Fibroblast of upper back skin (primary cell): Measurements from ENCODE around the gene TBC1D5.

ENCODE experiments used
- DNase-seq: peaks from one replicate; pipeline ENCODE4 v3.0.0-alpha.2; 2013

The TBC1D5 gene

GRCh38 chr3:17195856-17196604 is 546.4 kb downstream of the TBC1D5 start:
- DNase-seq: peak; percentile 29

DNA sequence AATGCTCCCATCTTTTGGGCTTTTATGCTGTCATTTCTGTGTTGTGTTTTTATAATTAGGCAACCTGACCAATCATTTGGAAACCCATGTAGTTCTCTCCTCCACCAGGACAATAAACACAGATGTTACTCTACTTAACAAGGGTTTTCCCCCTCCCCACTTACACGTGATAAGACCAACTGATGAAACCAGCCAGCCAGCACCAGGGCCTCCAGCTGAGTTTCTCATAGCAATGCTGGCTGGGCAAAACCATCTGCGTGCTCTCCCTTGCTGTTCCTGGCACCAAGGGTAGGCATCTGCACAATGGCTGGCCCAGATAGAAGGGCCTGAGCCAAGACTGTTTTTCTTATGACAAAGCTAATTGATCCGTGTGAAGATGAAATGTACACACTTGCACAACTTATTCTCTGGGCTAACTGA is 547.2 kb downstream of the TBC1D5 start:
- peak; percentile 8 for DNase-seq

DNA sequence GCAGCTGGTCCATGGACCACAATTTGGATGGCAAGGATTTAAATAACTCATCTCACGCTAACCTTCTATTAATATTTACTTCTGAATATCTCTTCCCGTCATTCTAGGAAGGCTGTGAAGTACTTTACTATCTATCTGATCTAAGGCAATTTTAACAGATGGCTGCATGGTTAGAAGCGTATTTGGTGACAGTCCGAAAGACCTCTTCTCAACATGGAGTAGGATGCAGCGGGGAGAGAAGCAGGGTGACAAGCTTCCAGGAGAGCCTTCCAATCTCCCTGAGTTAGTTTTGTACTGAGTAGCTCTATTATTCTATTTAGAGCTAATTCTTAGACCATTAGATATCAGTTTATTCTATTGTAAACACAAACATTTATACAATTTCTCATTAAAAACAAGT is 548.3 kb downstream of the TBC1D5 start:
- no peak for DNase-seq

GRCh38 chr3:17192995-17193394 is 549.4 kb downstream of the TBC1D5 start:
- DNase-seq: no peak

- no peak for DNase-seq
Measured at GRCh38 chr3:17190353-17191078, 551.9 kb downstream of the TBC1D5 start.

- DNase-seq: no peak
Measured at GRCh38 chr3:17188378-17188777, 554.1 kb downstream of the TBC1D5 start.

GRCh38 chr3:17187589-17188184 is 554.7 kb downstream of the TBC1D5 start:
- no peak for DNase-seq

GRCh38 chr3:17183951-17184550 is 558.4 kb downstream of the TBC1D5 start:
- peak; percentile 59 for DNase-seq

- DNase-seq: no peak
Measured at GRCh38 chr3:17182166-17182565, 560.3 kb downstream of the TBC1D5 start.

GRCh38 chr3:17181413-17181907 is 561.0 kb downstream of the TBC1D5 start:
- DNase-seq: no peak

DNA sequence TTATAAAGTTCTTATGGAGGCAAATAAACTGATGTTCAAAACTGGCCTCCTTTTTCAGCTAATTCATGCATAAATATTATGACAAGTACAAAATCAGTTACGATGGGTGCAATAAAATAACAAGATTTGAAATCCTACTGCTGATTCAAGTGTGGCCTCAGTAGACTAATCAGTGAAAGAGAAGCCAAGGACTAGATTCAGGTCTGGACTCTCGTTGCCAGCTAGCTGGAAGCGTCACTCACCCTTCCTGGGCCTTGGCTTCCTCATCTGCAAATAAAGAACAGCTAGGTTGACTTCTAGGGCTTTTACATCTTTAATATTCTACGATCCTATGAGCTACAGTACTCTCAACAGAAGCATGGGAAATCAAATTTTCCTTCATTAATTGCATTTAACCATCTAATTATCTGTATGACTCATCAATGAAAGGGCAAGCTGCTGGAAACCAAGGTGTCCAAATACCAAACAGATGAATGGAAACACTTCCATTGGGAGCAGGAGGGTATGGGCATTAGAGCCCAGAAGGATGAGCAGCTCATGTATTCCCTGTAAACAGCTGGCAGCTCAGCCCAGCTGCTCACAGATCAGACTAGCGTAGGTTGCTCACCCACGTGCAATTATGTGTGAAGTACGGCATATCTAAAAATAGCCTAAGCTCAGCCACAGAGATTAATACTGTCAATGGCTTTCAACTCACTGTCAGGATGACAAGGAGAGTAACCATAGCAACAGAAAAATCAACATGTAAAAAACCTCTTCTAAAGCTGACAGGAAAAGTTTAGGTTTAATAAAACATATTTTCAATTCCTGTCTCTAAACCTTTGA is 562.8 kb downstream of the TBC1D5 start:
- DNase-seq: peak; percentile 58

DNA sequence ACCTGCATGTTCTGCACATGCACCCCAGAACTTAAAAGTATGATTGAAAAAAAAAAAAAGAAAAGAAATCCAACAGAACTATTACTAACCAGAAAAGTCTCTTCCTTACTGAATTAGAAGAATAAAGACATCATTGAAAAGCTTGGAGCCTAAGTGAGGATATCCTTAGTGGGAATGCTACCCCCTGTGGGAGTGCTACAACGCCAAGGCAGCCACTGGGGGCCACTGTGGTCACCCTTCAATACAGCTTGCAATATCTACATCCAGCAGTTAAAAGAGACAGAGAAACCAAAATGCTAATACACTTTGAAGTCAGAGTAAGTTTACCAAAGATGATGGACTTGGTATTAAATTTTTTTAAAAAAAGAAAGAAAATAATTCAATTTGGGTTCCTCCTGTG is 565.7 kb downstream of the TBC1D5 start:
- no peak for DNase-seq

GRCh38 chr3:17175187-17175807 is 567.1 kb downstream of the TBC1D5 start:
- peak; percentile 89 for DNase-seq

DNA sequence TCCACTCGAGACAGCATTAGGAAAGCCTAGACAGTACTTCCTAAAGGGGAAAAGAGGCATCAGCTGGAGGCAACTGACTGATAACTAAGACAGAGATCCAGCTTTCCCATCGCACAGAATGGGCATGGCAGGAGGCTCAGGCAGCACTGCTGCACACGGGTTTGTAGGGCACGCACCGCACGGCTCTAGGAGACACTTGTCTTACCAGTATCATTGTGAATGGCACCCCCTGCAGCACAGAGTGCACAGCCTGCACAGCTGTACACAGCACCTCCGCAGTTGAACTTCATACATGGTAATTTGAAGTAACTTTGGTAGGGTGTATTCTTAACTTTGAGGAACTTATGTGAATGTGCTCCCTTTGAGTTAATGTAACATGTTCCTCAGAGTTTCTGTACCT is 576.1 kb downstream of the TBC1D5 start:
- DNase-seq: no peak

DNA sequence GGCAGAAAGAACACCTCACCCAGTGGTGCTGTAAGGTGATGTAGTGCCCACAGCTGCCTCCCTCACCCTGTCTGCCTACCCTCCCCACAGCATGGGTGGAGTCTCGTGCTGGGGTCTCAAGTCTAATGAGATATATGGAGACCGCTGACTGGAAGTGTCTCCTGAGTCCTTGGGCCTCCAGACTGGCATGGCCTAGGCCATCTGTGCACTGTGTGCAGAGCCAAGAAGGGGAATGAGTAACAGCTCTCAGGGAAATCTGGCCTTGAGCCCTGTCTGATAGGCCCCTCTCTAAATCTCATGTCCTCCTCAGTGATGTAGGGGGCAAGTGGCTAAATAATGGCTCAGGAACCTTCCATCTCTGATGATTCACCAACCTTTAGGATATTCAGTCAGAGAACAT is 580.3 kb downstream of the TBC1D5 start:
- DNase-seq: no peak

DNA sequence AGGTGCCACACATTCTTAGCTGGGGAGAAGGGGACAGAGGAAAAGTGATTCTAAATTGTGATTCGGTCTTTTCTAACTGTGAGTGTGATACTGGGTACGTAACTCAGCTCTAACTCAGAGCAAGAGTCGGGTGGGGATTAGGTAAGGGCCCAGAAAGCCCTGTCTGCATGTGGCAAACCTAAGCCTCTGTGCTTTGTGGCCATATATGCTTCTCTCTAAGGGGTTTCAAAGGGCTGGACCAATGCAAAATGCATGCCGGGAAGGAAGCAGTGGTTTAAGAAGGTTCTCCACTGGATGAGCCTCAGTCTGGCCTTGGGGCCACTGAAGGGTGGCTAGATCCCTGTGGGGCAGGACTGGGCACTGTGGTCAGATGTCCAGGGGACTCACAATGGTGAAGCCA is 581.8 kb downstream of the TBC1D5 start:
- no peak for DNase-seq

- peak; percentile 26 for DNase-seq
Measured at GRCh38 chr3:17158941-17159682, 583.3 kb downstream of the TBC1D5 start.

- peak; percentile 43 for DNase-seq
Measured at GRCh38 chr3:17157713-17158112, 584.7 kb downstream of the TBC1D5 start.

DNA sequence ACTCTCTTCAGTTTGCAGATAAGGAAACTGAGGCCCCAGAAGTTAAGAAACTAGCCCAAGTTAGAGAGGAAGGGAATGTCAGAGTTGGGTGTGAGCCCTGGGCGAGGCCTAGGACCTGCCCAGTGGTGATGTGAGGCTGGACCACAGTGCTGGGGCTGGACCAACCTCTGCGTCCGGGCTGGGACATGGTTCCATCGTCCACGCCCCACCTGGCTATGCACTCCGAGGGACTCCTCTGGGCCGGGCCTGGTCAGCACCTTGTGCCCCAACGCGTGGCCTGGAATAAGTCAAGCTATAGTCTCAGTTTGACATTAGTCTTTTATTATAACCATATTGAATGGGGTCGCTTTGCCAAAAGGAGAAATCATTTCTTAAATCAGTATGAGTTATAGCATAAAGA is 585.6 kb downstream of the TBC1D5 start:
- no peak for DNase-seq

DNA sequence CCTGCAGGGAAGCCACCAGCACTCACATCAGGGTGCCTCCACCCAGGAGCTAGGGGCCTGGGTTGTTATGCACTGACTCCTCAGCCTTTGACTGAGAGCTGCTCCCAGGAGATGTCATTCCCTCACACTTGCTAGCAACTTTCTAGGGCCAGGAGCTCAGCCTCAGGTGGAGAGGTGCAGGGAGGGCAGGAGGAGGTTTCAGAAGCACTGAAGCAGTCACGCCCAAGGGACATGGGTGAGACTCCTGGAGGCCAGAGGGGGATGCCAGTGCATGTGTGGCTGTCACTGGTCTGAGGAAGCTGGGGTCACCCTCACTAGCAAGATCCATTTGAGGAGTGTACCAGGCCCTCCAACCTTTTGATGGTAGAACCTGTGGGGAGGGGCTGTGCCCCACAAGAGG is 586.5 kb downstream of the TBC1D5 start:
- DNase-seq: no peak

GRCh38 chr3:17154941-17155340 is 587.5 kb downstream of the TBC1D5 start:
- DNase-seq: no peak
